Astrocyte (in vitro differentiated cells and primary cell): ENCODE data around the gene LCE1D.

Source experiments
- EZH2 ChIP-seq: IDR thresholded peaks from 2 replicates; pipeline ENCODE4 v1.6.1; 2012; ENCODE audit warnings: mild to moderate bottlenecking, low read length, inconsistent platforms; ENCODE audit not compliant: insufficient read depth
- TF ChIP-seq, protein P1 (sequence below): IDR thresholded peaks from 2 replicates; pipeline ENCODE4 v1.5.1; 2011; ENCODE audit warnings: low read depth, mild to moderate bottlenecking, inconsistent platforms, low read length, moderate library complexity; ENCODE audit not compliant: insufficient read depth

DNA sequence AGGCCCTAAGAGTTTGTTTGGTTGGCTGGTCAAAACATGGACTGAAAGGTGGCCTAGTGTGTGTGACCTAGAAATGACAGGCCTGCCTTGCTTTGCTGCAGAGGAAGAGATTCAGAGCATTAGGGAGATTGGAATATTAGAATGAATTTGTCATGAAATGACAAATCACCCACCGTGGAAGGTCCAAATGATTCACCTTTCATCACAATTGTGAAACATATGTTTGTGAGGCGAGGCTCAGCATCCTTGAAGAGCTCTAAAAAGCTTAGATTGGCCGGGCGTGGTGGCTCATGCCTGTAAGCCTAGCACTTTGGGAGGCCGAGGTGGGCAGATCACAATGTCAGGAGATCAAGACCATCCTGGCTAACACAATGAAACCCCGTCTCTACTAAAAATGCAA is 20.8 kb downstream of the LCE1D start:
- TF ChIP-seq, protein P1, sequence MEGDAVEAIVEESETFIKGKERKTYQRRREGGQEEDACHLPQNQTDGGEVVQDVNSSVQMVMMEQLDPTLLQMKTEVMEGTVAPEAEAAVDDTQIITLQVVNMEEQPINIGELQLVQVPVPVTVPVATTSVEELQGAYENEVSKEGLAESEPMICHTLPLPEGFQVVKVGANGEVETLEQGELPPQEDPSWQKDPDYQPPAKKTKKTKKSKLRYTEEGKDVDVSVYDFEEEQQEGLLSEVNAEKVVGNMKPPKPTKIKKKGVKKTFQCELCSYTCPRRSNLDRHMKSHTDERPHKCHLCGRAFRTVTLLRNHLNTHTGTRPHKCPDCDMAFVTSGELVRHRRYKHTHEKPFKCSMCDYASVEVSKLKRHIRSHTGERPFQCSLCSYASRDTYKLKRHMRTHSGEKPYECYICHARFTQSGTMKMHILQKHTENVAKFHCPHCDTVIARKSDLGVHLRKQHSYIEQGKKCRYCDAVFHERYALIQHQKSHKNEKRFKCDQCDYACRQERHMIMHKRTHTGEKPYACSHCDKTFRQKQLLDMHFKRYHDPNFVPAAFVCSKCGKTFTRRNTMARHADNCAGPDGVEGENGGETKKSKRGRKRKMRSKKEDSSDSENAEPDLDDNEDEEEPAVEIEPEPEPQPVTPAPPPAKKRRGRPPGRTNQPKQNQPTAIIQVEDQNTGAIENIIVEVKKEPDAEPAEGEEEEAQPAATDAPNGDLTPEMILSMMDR: no peak
- no peak for TF ChIP-seq EZH2
